Activated CD8-positive, alpha-beta T cell treated with anti-CD3 and anti-CD28 coated beads for 36 hours (primary cell): ENCODE data around the gene NFKB1. TPM values are rescaled to one million over a fixed set of nuclear protein-coding genes. Genes with fewer than 3 reads are reported as not detected.
A peak's percentile ranks its signal among the peaks of the same experiment; 100 is the strongest.

Experiments
- ATAC-seq: fragments of 200-7000 bp; cut with Tn5 transposase; one replicate; pipeline ENCODE4 v1.10.0; 2021; ENCODE audit warnings: mild to moderate bottlenecking, moderate library complexity
- CTCF ChIA-PET: fragments of 350-600 bp; sonication (Branson Sonifier 250); formaldehyde crosslinking; loops from one replicate; lab custom pipeline; 2021; ENCODE audit warnings: antibody characterized with exemption; lab: Charles Lee
- POLR2A ChIA-PET: fragments of 350-600 bp; sonication (Branson Sonifier 250); formaldehyde crosslinking; loops from one replicate; lab custom pipeline; 2021; ENCODE audit warnings: antibody characterized with exemption; lab: Charles Lee
- DNase-seq: peaks from one replicate; pipeline ENCODE4 v3.0.0-alpha.2; 2020
- H3K27ac Mint-ChIP-seq: one replicate; pipeline ENCODE4 v1.8.0; 2021; ENCODE audit warnings: mild to moderate bottlenecking, mixed read lengths
- H3K27me3 Mint-ChIP-seq: one replicate; pipeline ENCODE4 v1.8.0; 2021; ENCODE audit warnings: mixed read lengths
- H3K36me3 Mint-ChIP-seq: one replicate; pipeline ENCODE4 v1.8.0; 2021; ENCODE audit warnings: low read depth, mixed read lengths
- H3K4me1 Mint-ChIP-seq: one replicate; pipeline ENCODE4 v1.8.0; 2021; ENCODE audit warnings: low read depth, mixed read lengths
- H3K4me3 Mint-ChIP-seq: one replicate; pipeline ENCODE4 v1.8.0; 2021; ENCODE audit warnings: mild to moderate bottlenecking, moderate library complexity, mixed read lengths
- H3K9me3 Mint-ChIP-seq: one replicate; pipeline ENCODE4 v1.8.0; 2021; ENCODE audit warnings: mixed read lengths
- CTCF ChIP-seq: fragments of 200-600 bp; IDR thresholded peaks from one replicate; pipeline ENCODE4 v1.8.0; 2022; ENCODE audit warnings: antibody characterized with exemption, mild to moderate bottlenecking
- intact Hi-C: fragments of 100-400 bp; cut with micrococcal nuclease; formaldehyde crosslinking; loops from one replicate; pipeline ENCODE4 v1.10.0; 2022
- total RNA-seq, 2 experiments: library from RNA; stranded (reverse); gene quantifications; one replicate each; pipeline ENCODE4 v1.2.3, GENCODE V29; 2021

NFKB1 gene
- total RNA-seq, 2 experiments from 2014 or later, result 224 to 230 TPM

- Mint-ChIP-seq H3K27ac (peak overlapping the region; percentile 77), H3K27me3 (no peaks in the 10 kb centered on the region), H3K4me1 (peaks cover 92% of the 10 kb centered on the region), H3K36me3 (peaks cover 90% of the 10 kb centered on the region), H3K4me3 (no peak overlapping the region), H3K9me3 (peaks cover 2% of the 10 kb centered on the region)
- DNase-seq (no peak), ATAC-seq (no peak)
- CTCF ChIA-PET, result no interaction called here
- POLR2A ChIA-PET, result interaction anchor here (1.4 kb wide), 1 partner anchor 90 kb away, joined by 4 read pairs; no protein-coding TSS in a partner anchor
- intact Hi-C loops, result no loop called here
- TF ChIP-seq CTCF, result no peak
Observed at GRCh38 chr4:102592256-102592655, 91.1 kb downstream of the NFKB1 start.

DNA sequence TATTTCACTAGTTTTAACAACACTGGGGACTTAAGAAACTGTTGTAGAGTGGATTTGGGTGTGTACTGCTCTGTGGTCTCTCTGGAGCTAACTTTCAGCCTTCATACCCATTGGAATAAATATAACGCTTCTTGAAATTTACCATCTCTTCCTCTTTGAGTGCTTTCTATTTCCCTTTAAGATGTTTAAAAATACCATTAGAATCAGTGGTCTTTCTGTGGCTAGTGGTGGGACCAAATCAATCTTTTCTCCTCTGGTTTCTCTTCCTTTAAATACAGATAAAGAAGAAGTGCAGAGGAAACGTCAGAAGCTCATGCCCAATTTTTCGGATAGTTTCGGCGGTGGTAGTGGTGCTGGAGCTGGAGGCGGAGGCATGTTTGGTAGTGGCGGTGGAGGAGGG, 92.0 kb downstream of the NFKB1 start:
- ChIA-PET CTCF (no interaction called here), POLR2A (interaction anchor here (1.4 kb wide), 1 partner anchor 91 kb away, joined by 4 read pairs; no protein-coding TSS in a partner anchor)
- intact Hi-C loops, result no loop called here
- Mint-ChIP-seq H3K27me3 (no peaks in the 10 kb centered on the region), H3K36me3 (peaks cover 90% of the 10 kb centered on the region), H3K4me1 (peaks cover 92% of the 10 kb centered on the region), H3K4me3 (no peak overlapping the region), H3K9me3 (peaks cover 2% of the 10 kb centered on the region), H3K27ac (peak overlapping the region; percentile 77)
- ATAC-seq (no peak), DNase-seq (no peak)
- no peak for TF ChIP-seq CTCF

GRCh38 chr4:102594000-102594399, 92.8 kb downstream of the NFKB1 start:
- intact Hi-C loops, result no loop called here
- ChIA-PET POLR2A (no interaction called here), CTCF (no interaction called here)
- Mint-ChIP-seq H3K4me1 (peaks cover 91% of the 10 kb centered on the region), H3K36me3 (peaks cover 89% of the 10 kb centered on the region), H3K27me3 (no peaks in the 10 kb centered on the region), H3K27ac (peak overlapping the region; percentile 81), H3K4me3 (no peak overlapping the region), H3K9me3 (peaks cover 2% of the 10 kb centered on the region)
- DNase-seq (no peak), ATAC-seq (no peak)
- TF ChIP-seq CTCF, result no peak

GRCh38 chr4:102596532-102596931, 95.4 kb downstream of the NFKB1 start:
- no peak for TF ChIP-seq CTCF
- POLR2A ChIA-PET, result no interaction called here
- Mint-ChIP-seq H3K36me3 (peaks cover 88% of the 10 kb centered on the region), H3K4me3 (no peak overlapping the region), H3K27ac (peak overlapping the region; percentile 68), H3K27me3 (no peaks in the 10 kb centered on the region), H3K4me1 (peaks cover 80% of the 10 kb centered on the region), H3K9me3 (no peaks in the 10 kb centered on the region)
- ATAC-seq (no peak), DNase-seq (no peak)
- intact Hi-C loops, result no loop called here
- CTCF ChIA-PET, result no interaction called here

- intact Hi-C loops, result no loop called here
- peak overlapping the region; percentile 94 for H3K27ac Mint-ChIP-seq
- H3K9me3 Mint-ChIP-seq, result no peaks in the 10 kb centered on the region
- H3K4me3 Mint-ChIP-seq, result no peak overlapping the region
- peak; percentile 49 for DNase-seq
- ATAC-seq, result peak; percentile 75
- H3K4me1 Mint-ChIP-seq, result peaks cover 68% of the 10 kb centered on the region
- H3K27me3 Mint-ChIP-seq, result no peaks in the 10 kb centered on the region
- ChIA-PET POLR2A (interaction anchor here (0.7 to 2.0 kb wide), 4 partner anchors 15 to 87 kb away, joined by 3 to 10 read pairs (median 3); no protein-coding TSS in a partner anchor), CTCF (interaction anchor here (0.9 kb wide), 1 partner anchor 14 kb away, joined by 3 read pairs; no protein-coding TSS in a partner anchor)
- H3K36me3 Mint-ChIP-seq, result peaks cover 80% of the 10 kb centered on the region
- TF ChIP-seq CTCF, result no peak
Observed at GRCh38 chr4:102598086-102598761, 97.1 kb downstream of the NFKB1 start.
